Pons (tissue), 1 donor: ENCODE data around the gene ERBB4.
A peak's percentile ranks its signal among the peaks of the same experiment; 100 is the strongest.

ENCODE experiments used
- DNase-seq: peaks from one replicate; pipeline ENCODE4 v3.0.0-alpha.2; 2016; ENCODE audit warnings: low spot score

Gene ERBB4

GRCh38 chr2:211473116-211473515 lies 1065.5 kb downstream of the ERBB4 start:
- DNase-seq = no peak

GRCh38 chr2:211469664-211470059 lies 1068.9 kb downstream of the ERBB4 start:
- no peak for DNase-seq

GRCh38 chr2:211468877-211469663 lies 1069.5 kb downstream of the ERBB4 start:
- DNase-seq = no peak

- no peak for DNase-seq
Measured at GRCh38 chr2:211468217-211468616, 1070.4 kb downstream of the ERBB4 start.

GRCh38 chr2:211463397-211463796 lies 1075.2 kb downstream of the ERBB4 start:
- no peak for DNase-seq

- DNase-seq = no peak
Measured at GRCh38 chr2:211458974-211459373, 1079.6 kb downstream of the ERBB4 start.

GRCh38 chr2:211457325-211457724 lies 1081.3 kb downstream of the ERBB4 start:
- DNase-seq = no peak

- peak; percentile 81 for DNase-seq
Measured at GRCh38 chr2:211455216-211455841, 1083.3 kb downstream of the ERBB4 start.

GRCh38 chr2:211454679-211455078 lies 1083.9 kb downstream of the ERBB4 start:
- DNase-seq = no peak

GRCh38 chr2:211453311-211453887 lies 1085.2 kb downstream of the ERBB4 start:
- DNase-seq = no peak

GRCh38 chr2:211451642-211452041 lies 1087.0 kb downstream of the ERBB4 start:
- no peak for DNase-seq

GRCh38 chr2:211449819-211450218 lies 1088.8 kb downstream of the ERBB4 start:
- no peak for DNase-seq

- DNase-seq = no peak
Measured at GRCh38 chr2:211447548-211447947, 1091.1 kb downstream of the ERBB4 start.

- no peak for DNase-seq
Measured at GRCh38 chr2:211440107-211440506, 1098.5 kb downstream of the ERBB4 start.

GRCh38 chr2:211439011-211439410 lies 1099.6 kb downstream of the ERBB4 start:
- DNase-seq = no peak

- DNase-seq = no peak
Measured at GRCh38 chr2:211437396-211437795, 1101.2 kb downstream of the ERBB4 start.

GRCh38 chr2:211436182-211436581 lies 1102.4 kb downstream of the ERBB4 start:
- no peak for DNase-seq

GRCh38 chr2:211435331-211435730 lies 1103.3 kb downstream of the ERBB4 start:
- no peak for DNase-seq

- DNase-seq = no peak
Measured at GRCh38 chr2:211434773-211435172, 1103.8 kb downstream of the ERBB4 start.

GRCh38 chr2:211429256-211429920 lies 1109.2 kb downstream of the ERBB4 start:
- DNase-seq = no peak

GRCh38 chr2:211426240-211426639 lies 1112.4 kb downstream of the ERBB4 start:
- no peak for DNase-seq

- DNase-seq = no peak
Measured at GRCh38 chr2:211423018-211423417, 1115.6 kb downstream of the ERBB4 start.

- no peak for DNase-seq
Measured at GRCh38 chr2:211417544-211417943, 1121.1 kb downstream of the ERBB4 start.
